Esophagus muscularis mucosa (tissue), 3 donors: ENCODE results near the gene COL4A3.

Source experiments
- CTCF ChIP-seq, 3 experiments: fragments of 200-600 bp in 2 of 3; fragments of 450-650 bp in 1 of 3; sonication (generic) in 2 of 3; IDR thresholded peaks; one replicate each; pipeline ENCODE4 v1.5.1; 2017 to 2019; ENCODE audit warnings: antibody characterized with exemption in 3 of 3, mild to moderate bottlenecking in 2 of 3, moderate library complexity in 1 of 3
- POLR2AphosphoS5 ChIP-seq, 2 donors: sonication (generic); formaldehyde crosslinking; IDR thresholded peaks; one replicate each; pipeline ENCODE4 v1.6.1; 2017; ENCODE audit warnings: antibody characterized with exemption in 2 of 2

- no peak for TF ChIP-seq CTCF (IDR thresholded peaks at IDR 0.05)
- no peak for TF ChIP-seq POLR2AphosphoS5 (IDR thresholded peaks at IDR 0.05)
These were observed 33.8 kb upstream of the COL4A3 start for GRCh38 chr2:227130636-227131035.
